Measurements from ENCODE around the gene SAMD4A. TPM values are rescaled to one million over a fixed set of nuclear protein-coding genes. Genes with fewer than 3 reads are reported as not detected.

SAMD4A gene
- polyA plus RNA-seq, 1 experiment, result 13.4 TPM

GRCh38 chr14:54762296-54762695 lies 195.4 kb downstream of the SAMD4A start:
- H3K36me3 ChIP-seq (ENCODE audit: control insufficient read depth, insufficient read depth, low read length), result peaks cover 36% of the 10 kb centered on the region
- no peak overlapping the region for H3K4me3 ChIP-seq (ENCODE audit: low read depth, low read length)
- TF ChIP-seq CTCF (IDR thresholded peaks at IDR 0.05; ENCODE audit: insufficient read depth, low read depth, low read length), result no peak
- no peak for DNase-seq (ENCODE audit: low read depth)
- POLR2A ChIA-PET, result no interaction called here
- CTCF ChIA-PET, result no interaction called here
- no peaks in the 10 kb centered on the region for H3K27me3 ChIP-seq (ENCODE audit: control insufficient read depth, insufficient read depth, low read length)

- CTCF ChIA-PET, result interaction anchor here (0.6 to 1.4 kb wide), 3 partner anchors 13 to 1444 kb away, joined by 3 to 4 read pairs (median 3); no protein-coding TSS in a partner anchor
- no peak for DNase-seq (ENCODE audit: low read depth)
- Histone ChIP-seq H3K4me3 (ENCODE audit: low read depth, low read length) (no peak overlapping the region), H3K27me3 (ENCODE audit: control insufficient read depth, insufficient read depth, low read length) (no peaks in the 10 kb centered on the region), H3K36me3 (ENCODE audit: control insufficient read depth, insufficient read depth, low read length) (peaks cover 37% of the 10 kb centered on the region)
- POLR2A ChIA-PET, result no interaction called here
- no peak for TF ChIP-seq CTCF (IDR thresholded peaks at IDR 0.05; ENCODE audit: insufficient read depth, low read depth, low read length)
Observed at GRCh38 chr14:54763761-54764160, 196.8 kb downstream of the SAMD4A start.

GRCh38 chr14:54766276-54767138 lies 199.6 kb downstream of the SAMD4A start:
- Histone ChIP-seq H3K27me3 (ENCODE audit: control insufficient read depth, insufficient read depth, low read length) (no peaks in the 10 kb centered on the region), H3K36me3 (ENCODE audit: control insufficient read depth, insufficient read depth, low read length) (peaks cover 23% of the 10 kb centered on the region), H3K4me3 (ENCODE audit: low read depth, low read length) (no peak overlapping the region)
- TF ChIP-seq CTCF (IDR thresholded peaks at IDR 0.05; ENCODE audit: insufficient read depth, low read depth, low read length), result no peak
- POLR2A ChIA-PET, result no interaction called here
- DNase-seq (ENCODE audit: low read depth), result no peak
- CTCF ChIA-PET, result interaction anchor here (1.3 to 1.5 kb wide), 2 partner anchors 8 to 18 kb away, joined by 3 to 4 read pairs; no protein-coding TSS in a partner anchor

GRCh38 chr14:54767139-54767431 lies 200.2 kb downstream of the SAMD4A start:
- ChIA-PET CTCF (interaction anchor here (1.5 kb wide), 1 partner anchor 19 kb away, joined by 4 read pairs; no protein-coding TSS in a partner anchor), POLR2A (no interaction called here)
- no peak for TF ChIP-seq CTCF (IDR thresholded peaks at IDR 0.05; ENCODE audit: insufficient read depth, low read depth, low read length)
- no peaks in the 10 kb centered on the region for H3K27me3 ChIP-seq (ENCODE audit: control insufficient read depth, insufficient read depth, low read length)
- no peak overlapping the region for H3K4me3 ChIP-seq (ENCODE audit: low read depth, low read length)
- no peak for DNase-seq (ENCODE audit: low read depth)
- peaks cover 24% of the 10 kb centered on the region for H3K36me3 ChIP-seq (ENCODE audit: control insufficient read depth, insufficient read depth, low read length)

GRCh38 chr14:54767450-54767849 lies 200.5 kb downstream of the SAMD4A start:
- ChIA-PET CTCF (interaction anchor here (1.5 kb wide), 1 partner anchor 19 kb away, joined by 4 read pairs; no protein-coding TSS in a partner anchor), POLR2A (no interaction called here)

More at GRCh38 chr14:54767450-54767849, 200.5 kb downstream of the SAMD4A start:
- no peaks in the 10 kb centered on the region for H3K27me3 ChIP-seq (ENCODE audit: control insufficient read depth, insufficient read depth, low read length)
- TF ChIP-seq CTCF (IDR thresholded peaks at IDR 0.05; ENCODE audit: insufficient read depth, low read depth, low read length), result no peak
- DNase-seq (ENCODE audit: low read depth), result no peak
- no peak overlapping the region for H3K4me3 ChIP-seq (ENCODE audit: low read depth, low read length)
- peaks cover 24% of the 10 kb centered on the region for H3K36me3 ChIP-seq (ENCODE audit: control insufficient read depth, insufficient read depth, low read length)

Measured in BJ (cell line).